ENCODE results near the gene PTGS1.

Gene PTGS1

GRCh38 chr9:122442568-122442967 lies 71.7 kb downstream of the PTGS1 start:
- Histone ChIP-seq H3K4me1 (ENCODE audit: control insufficient read depth, insufficient read depth, low read length) (no peaks in the 10 kb centered on the region), H3K36me3 (ENCODE audit: control insufficient read depth, insufficient read depth, low read length) (no peaks in the 10 kb centered on the region), H3K9ac (ENCODE audit: low read length) (no peak overlapping the region), H3K27ac (ENCODE audit: low read depth, low read length) (no peak overlapping the region), H3K27me3 (ENCODE audit: control insufficient read depth, insufficient read depth, low read length) (peaks cover 28% of the 10 kb centered on the region), H3K9me3 (ENCODE audit: control insufficient read depth, insufficient read depth, low read depth, low read length) (peaks cover 29% of the 10 kb centered on the region), H3K4me3 (ENCODE audit: low read depth, low read length) (no peak overlapping the region)

GRCh38 chr9:122444041-122444733 lies 73.4 kb downstream of the PTGS1 start:
- Histone ChIP-seq H3K4me3 (ENCODE audit: low read depth, low read length) (no peak overlapping the region), H3K27me3 (ENCODE audit: control insufficient read depth, insufficient read depth, low read length) (peaks cover 28% of the 10 kb centered on the region), H3K9me3 (ENCODE audit: control insufficient read depth, insufficient read depth, low read depth, low read length) (peaks cover 32% of the 10 kb centered on the region), H3K36me3 (ENCODE audit: control insufficient read depth, insufficient read depth, low read length) (no peaks in the 10 kb centered on the region), H3K27ac (ENCODE audit: low read depth, low read length) (no peak overlapping the region), H3K9ac (ENCODE audit: low read length) (no peak overlapping the region), H3K4me1 (ENCODE audit: control insufficient read depth, insufficient read depth, low read length) (no peaks in the 10 kb centered on the region)

All from HUES6 (cell line).